Endothelial cell (in vitro differentiated cells): Measurements from ENCODE around the gene NTMT1. TPM values are rescaled to one million over a fixed set of nuclear protein-coding genes. Genes with fewer than 3 reads are reported as not detected.
"Not testable (repeated sequence)": the region's sequence is repeated elsewhere in the genome, so short reads cannot be mapped to it uniquely, and the experiment has no call there.

Source experiments
- DNase-seq: peaks from one replicate; pipeline ENCODE4 v3.0.0; 2021; ENCODE audit warnings: low spot score
- H3K27ac Mint-ChIP-seq: one replicate; pipeline ENCODE4 v1.8.0; 2021; ENCODE audit warnings: mixed read lengths, inconsistent platforms; ENCODE audit not compliant: unreplicated experiment
- H3K27me3 Mint-ChIP-seq: one replicate; pipeline ENCODE4 v1.8.0; 2021; ENCODE audit warnings: mild to moderate bottlenecking, moderate library complexity, mixed read lengths, inconsistent platforms; ENCODE audit not compliant: unreplicated experiment
- H3K36me3 Mint-ChIP-seq: one replicate; pipeline ENCODE4 v1.8.0; 2021; ENCODE audit warnings: mild to moderate bottlenecking, low read depth, mixed read lengths, inconsistent platforms; ENCODE audit not compliant: unreplicated experiment
- H3K4me1 Mint-ChIP-seq: one replicate; pipeline ENCODE4 v1.8.0; 2021; ENCODE audit warnings: mild to moderate bottlenecking, mixed read lengths, inconsistent platforms; ENCODE audit not compliant: unreplicated experiment
- H3K4me3 Mint-ChIP-seq: one replicate; pipeline ENCODE4 v1.8.0; 2021; ENCODE audit warnings: mild to moderate bottlenecking, mixed read lengths, inconsistent platforms; ENCODE audit not compliant: unreplicated experiment
- H3K9me3 Mint-ChIP-seq: one replicate; pipeline ENCODE4 v1.8.0; 2021; ENCODE audit warnings: mixed read lengths, inconsistent platforms; ENCODE audit not compliant: unreplicated experiment
- total RNA-seq: library from RNA; stranded (reverse); fragmentation: NEBNext Ultra II Directional; extraction: Animal tissue kit (Norgen Biotek cat#: 25700); gene quantifications from one replicate; pipeline ENCODE4 v1.2.1, GENCODE V29; 2021; ENCODE audit not compliant: unreplicated experiment
- TF ChIP-seq, protein P1 (sequence below): fragments of 200-600 bp; sonication (generic); IDR thresholded peaks from one replicate; pipeline ENCODE4 v1.5.0; 2021; ENCODE audit warnings: antibody characterized with exemption; ENCODE audit not compliant: unreplicated experiment

Gene NTMT1
- total RNA-seq, 1 donor from 2014 or later = 16.7 TPM

DNA sequence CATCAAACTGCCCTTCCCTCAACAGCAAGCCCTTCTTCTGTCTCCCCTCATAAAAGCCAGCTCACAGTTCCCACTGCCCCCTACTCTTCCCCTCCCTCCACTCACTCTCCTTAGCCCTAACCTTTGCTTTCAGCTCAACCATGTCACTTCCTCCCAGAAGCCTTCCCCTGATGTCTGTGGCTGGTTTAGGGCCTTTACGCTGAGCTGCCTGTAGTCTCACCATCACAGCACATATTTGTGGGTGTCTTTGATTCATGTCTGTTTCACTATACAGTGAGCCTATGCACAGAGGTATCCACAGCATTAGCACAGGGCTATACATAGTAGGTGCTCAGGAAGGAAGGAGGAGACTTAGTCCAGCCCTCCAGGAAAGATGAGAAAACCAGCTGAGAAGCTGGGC lies 39.7 kb upstream of the NTMT1 start:
- TF ChIP-seq, protein P1, sequence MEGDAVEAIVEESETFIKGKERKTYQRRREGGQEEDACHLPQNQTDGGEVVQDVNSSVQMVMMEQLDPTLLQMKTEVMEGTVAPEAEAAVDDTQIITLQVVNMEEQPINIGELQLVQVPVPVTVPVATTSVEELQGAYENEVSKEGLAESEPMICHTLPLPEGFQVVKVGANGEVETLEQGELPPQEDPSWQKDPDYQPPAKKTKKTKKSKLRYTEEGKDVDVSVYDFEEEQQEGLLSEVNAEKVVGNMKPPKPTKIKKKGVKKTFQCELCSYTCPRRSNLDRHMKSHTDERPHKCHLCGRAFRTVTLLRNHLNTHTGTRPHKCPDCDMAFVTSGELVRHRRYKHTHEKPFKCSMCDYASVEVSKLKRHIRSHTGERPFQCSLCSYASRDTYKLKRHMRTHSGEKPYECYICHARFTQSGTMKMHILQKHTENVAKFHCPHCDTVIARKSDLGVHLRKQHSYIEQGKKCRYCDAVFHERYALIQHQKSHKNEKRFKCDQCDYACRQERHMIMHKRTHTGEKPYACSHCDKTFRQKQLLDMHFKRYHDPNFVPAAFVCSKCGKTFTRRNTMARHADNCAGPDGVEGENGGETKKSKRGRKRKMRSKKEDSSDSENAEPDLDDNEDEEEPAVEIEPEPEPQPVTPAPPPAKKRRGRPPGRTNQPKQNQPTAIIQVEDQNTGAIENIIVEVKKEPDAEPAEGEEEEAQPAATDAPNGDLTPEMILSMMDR = no peak
- peaks cover 8% of the 10 kb centered on the region for H3K27me3 Mint-ChIP-seq
- DNase-seq = no peak
- H3K4me3 Mint-ChIP-seq = no peak overlapping the region
- H3K27ac Mint-ChIP-seq = no peak overlapping the region
- no peaks in the 10 kb centered on the region for H3K9me3 Mint-ChIP-seq
- no peaks in the 10 kb centered on the region for H3K4me1 Mint-ChIP-seq
- H3K36me3 Mint-ChIP-seq = no peaks in the 10 kb centered on the region

GRCh38 chr9:129586685-129587084 lies 39.3 kb upstream of the NTMT1 start:
- no peaks in the 10 kb centered on the region for H3K4me1 Mint-ChIP-seq
- H3K4me3 Mint-ChIP-seq = no peak overlapping the region

GRCh38 chr9:129587487-129588262 lies 38.3 kb upstream of the NTMT1 start:
- Mint-ChIP-seq H3K4me3 (no peak overlapping the region), H3K36me3 (no peaks in the 10 kb centered on the region), H3K27me3 (peaks cover 11% of the 10 kb centered on the region), H3K4me1 (no peaks in the 10 kb centered on the region), H3K9me3 (no peaks in the 10 kb centered on the region), H3K27ac (no peak overlapping the region)
- TF ChIP-seq, protein P1 = no peak
- no peak for DNase-seq

More at GRCh38 chr9:129586685-129587084, 39.3 kb upstream of the NTMT1 start:
- no peaks in the 10 kb centered on the region for H3K36me3 Mint-ChIP-seq
- no peak overlapping the region for H3K27ac Mint-ChIP-seq
- DNase-seq = no peak
- H3K9me3 Mint-ChIP-seq = no peaks in the 10 kb centered on the region
- TF ChIP-seq, protein P1 = no peak
- peaks cover 8% of the 10 kb centered on the region for H3K27me3 Mint-ChIP-seq

DNA sequence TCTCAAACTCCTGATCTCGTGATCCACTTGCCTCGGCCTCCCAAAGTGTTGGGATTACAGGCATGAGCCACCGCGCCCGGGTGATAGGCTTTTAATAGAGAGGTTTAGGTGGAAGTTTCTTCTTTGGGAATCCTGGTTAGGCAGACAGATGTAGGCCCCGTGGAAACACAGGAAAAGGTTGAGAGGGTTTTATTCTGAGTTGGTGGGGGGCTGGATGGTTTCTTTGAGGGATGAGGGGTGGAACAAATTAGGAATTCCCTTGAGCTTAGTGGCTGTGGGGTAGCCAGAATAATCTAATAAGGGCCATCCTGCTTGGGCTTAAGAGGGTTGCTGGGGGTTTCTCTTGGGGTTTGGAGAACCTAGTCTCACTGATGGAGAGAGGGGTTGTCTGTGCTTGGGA lies 35.5 kb upstream of the NTMT1 start:
- no peak overlapping the region for H3K4me3 Mint-ChIP-seq
- H3K27ac Mint-ChIP-seq = no peak overlapping the region
- DNase-seq = no peak
- TF ChIP-seq, protein P1 = no peak
- H3K9me3 Mint-ChIP-seq = no peaks in the 10 kb centered on the region
- peaks cover 11% of the 10 kb centered on the region for H3K27me3 Mint-ChIP-seq
- H3K36me3 Mint-ChIP-seq = no peaks in the 10 kb centered on the region
- peaks cover 11% of the 10 kb centered on the region for H3K4me1 Mint-ChIP-seq

DNA sequence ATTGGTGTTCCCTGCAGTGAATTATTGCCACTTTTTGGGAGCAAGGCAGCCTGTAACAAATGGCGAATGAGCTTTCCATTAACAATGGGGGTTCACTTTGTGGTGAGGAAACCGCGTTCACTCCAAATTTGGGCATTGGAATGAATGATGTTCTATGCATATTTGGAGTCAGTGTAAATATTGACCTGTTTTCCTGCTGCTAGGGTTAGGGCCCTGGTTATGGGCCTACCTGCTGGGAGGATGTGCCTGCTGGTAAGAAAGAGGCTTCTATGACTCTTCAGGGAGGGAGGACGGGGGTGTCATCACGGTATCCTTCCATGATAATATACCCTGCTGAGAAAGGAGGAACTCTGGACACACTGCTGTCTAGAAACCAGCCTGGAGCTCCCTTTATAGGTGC lies 34.0 kb upstream of the NTMT1 start:
- Mint-ChIP-seq H3K4me3 (no peak overlapping the region), H3K27me3 (peaks cover 13% of the 10 kb centered on the region), H3K9me3 (no peaks in the 10 kb centered on the region), H3K4me1 (peaks cover 15% of the 10 kb centered on the region), H3K27ac (no peak overlapping the region), H3K36me3 (no peaks in the 10 kb centered on the region)
- TF ChIP-seq, protein P1 = no peak
- no peak for DNase-seq

GRCh38 chr9:129592790-129593189 lies 33.2 kb upstream of the NTMT1 start:
- Mint-ChIP-seq H3K27me3 (peaks cover 11% of the 10 kb centered on the region), H3K4me1 (peaks cover 15% of the 10 kb centered on the region)
- not testable (repeated sequence) for H3K9me3 Mint-ChIP-seq, H3K4me3 Mint-ChIP-seq, H3K27ac Mint-ChIP-seq, H3K36me3 Mint-ChIP-seq, DNase-seq
